K562 (cell line): Measurements from ENCODE around the gene DDX55. TPM values are rescaled to one million over a fixed set of nuclear protein-coding genes. Genes with fewer than 3 reads are reported as not detected.
A peak's percentile ranks its signal among the peaks of the same experiment; 100 is the strongest.

ENCODE experiments used
- ARID4B ChIP-seq: sonication (generic); formaldehyde crosslinking; IDR thresholded peaks from 2 replicates; pipeline ENCODE4 v1.8.0; 2022; ENCODE audit warnings: mild to moderate bottlenecking, missing genetic modification reagents
- BRD4 ChIP-seq: fragments of 200-600 bp; sonication (generic); IDR thresholded peaks from 2 replicates; pipeline ENCODE4 v1.6.1; 2017; ENCODE audit warnings: inconsistent platforms
- BRD9 ChIP-seq: fragments of 450-650 bp; IDR thresholded peaks from 2 replicates; pipeline ENCODE4 v1.6.1; 2018; ENCODE audit warnings: low read depth; ENCODE audit not compliant: partially characterized antibody
- CHD2 ChIP-seq: IDR thresholded peaks from 2 replicates; pipeline ENCODE4 v1.6.1; 2011; ENCODE audit warnings: low read depth, low read length
- CXXC5 ChIP-seq: fragments of 250-450 bp; sonication (Bioruptor Pico); IDR thresholded peaks from 2 replicates; pipeline ENCODE4 v1.8.0; 2022; ENCODE audit warnings: inconsistent platforms, mild to moderate bottlenecking, moderate library complexity
- GATAD2A ChIP-seq: fragments of 450-650 bp; IDR thresholded peaks from 2 replicates; pipeline ENCODE4 v1.6.1; 2017
- HDAC6 ChIP-seq: IDR thresholded peaks from 2 replicates; pipeline ENCODE4 v1.6.1; 2012; ENCODE audit warnings: low read depth, mild to moderate bottlenecking, control low read depth, inconsistent platforms, low read length, moderate library complexity
- HNRNPK ChIP-seq: fragments of 200-400 bp; formaldehyde crosslinking; IDR thresholded peaks from one replicate; pipeline ENCODE4 v1.6.1; 2018; ENCODE audit warnings: mild to moderate bottlenecking, low read depth, low read length; ENCODE audit not compliant: poor library complexity, severe bottlenecking
- KLF6 ChIP-seq: fragments of 250-450 bp; sonication (Bioruptor Pico); IDR thresholded peaks from 2 replicates; pipeline ENCODE4 v1.4.0; 2020; ENCODE audit warnings: mild to moderate bottlenecking, moderate library complexity, borderline replicate concordance
- PHF8 ChIP-seq: fragments of 200-600 bp; sonication (generic); IDR thresholded peaks from 2 replicates; pipeline ENCODE4 v1.6.1; 2012; ENCODE audit warnings: mixed run types, mild to moderate bottlenecking, inconsistent platforms, low read length, moderate library complexity, borderline replicate concordance
- POLR2H ChIP-seq: IDR thresholded peaks from 2 replicates; pipeline ENCODE4 v1.6.1; 2016; ENCODE audit warnings: missing genetic modification characterization, low read depth, mild to moderate bottlenecking, control low read depth, missing compliant biosample characterization, moderate library complexity
- RBM17 ChIP-seq: fragments of 200-400 bp; formaldehyde crosslinking; IDR thresholded peaks from 2 replicates; pipeline ENCODE4 v1.6.1; 2017; ENCODE audit warnings: low read depth, mild to moderate bottlenecking, low read length, borderline replicate concordance
- RFX5 ChIP-seq: IDR thresholded peaks from 2 replicates; pipeline ENCODE4 v1.6.1; 2011; ENCODE audit warnings: low read depth, mild to moderate bottlenecking, improper control_type of control experiment, low read length
- THRA ChIP-seq: fragments of 450-650 bp; IDR thresholded peaks from 2 replicates; pipeline ENCODE4 v1.6.1; 2017; ENCODE audit warnings: mild to moderate bottlenecking, moderate library complexity
- TOE1 ChIP-seq, 2 experiments: fragments of 450-650 bp in 1 of 2; sonication (generic) in 1 of 2; formaldehyde crosslinking in 1 of 2; IDR thresholded peaks; 2 replicates each; pipeline versions ENCODE4 v1.7.1 to v1.8.0; 2016 to 2022; ENCODE audit warnings: borderline replicate concordance in 2 of 2, mild to moderate bottlenecking in 2 of 2, antibody characterized with exemption in 1 of 2, inconsistent platforms in 1 of 2, low read depth in 1 of 2, missing genetic modification reagents in 1 of 2, moderate library complexity in 1 of 2
- TSC22D4 ChIP-seq: fragments of 450-650 bp; IDR thresholded peaks from 2 replicates; pipeline ENCODE4 v1.6.1; 2016; ENCODE audit warnings: missing genetic modification characterization, missing biosample characterization, control low read depth
- YBX1 ChIP-seq: fragments of 450-650 bp; IDR thresholded peaks from 2 replicates; pipeline ENCODE4 v1.7.1; 2016; ENCODE audit warnings: mild to moderate bottlenecking
- ZBTB2 ChIP-seq: fragments of 450-650 bp; IDR thresholded peaks from 2 replicates; pipeline ENCODE4 v1.6.1; 2016; ENCODE audit warnings: antibody characterized with exemption
- ZNF282 ChIP-seq: sonication (generic); formaldehyde crosslinking; IDR thresholded peaks from 2 replicates; pipeline ENCODE4 v1.8.1; 2023; ENCODE audit warnings: missing genetic modification reagents
- ZNF347 ChIP-seq: fragments of 450-650 bp; formaldehyde crosslinking; IDR thresholded peaks from 2 replicates; pipeline ENCODE4 v1.4.0; 2020; ENCODE audit warnings: low read depth, mild to moderate bottlenecking, moderate library complexity
- polyA plus RNA-seq, 8 experiments: library from polyadenylated mRNA; depleted of rRNA in 4 of 8; stranded (reverse) in 5 of 8; unstranded in 3 of 8; fragments of >200 nt; fragmentation: Nextera tagmentation in 2 of 8; fragmentation: Illumina TruSeq in 1 of 8; extraction: Ambion mirVana in 2 of 8; extraction: Trizol in 1 of 8; gene quantifications; 2 replicates each; pipeline versions ENCODE4 v1.2.1 to v1.2.3, GENCODE V29; 2011 to 2014; ENCODE audit warnings: inconsistent platforms in 1 of 8, missing spikeins in 1 of 8
- total RNA-seq, 7 experiments: library from RNA; depleted of rRNA in 6 of 7; stranded (reverse); fragments of >200 nt in 6 of 7; fragmentation: Illumina TruSeq in 2 of 7; extraction: Trizol in 2 of 7; gene quantifications; 2 replicates each; pipeline versions ENCODE4 v1.2.1 to v1.2.3, GENCODE V29; 2011 to 2021; ENCODE audit warnings: low replicate concordance in 1 of 7

DDX55 gene
- total and polyA plus RNA-seq, 9 of the 15 experiments (the other 6 are each of a cell fraction or from before 2014, with no cell fraction given) = 10.6 to 71.0 (median 60.9) TPM

GRCh38 chr12:123601602-123602489, at the start of gene DDX55 (continued):
- TF ChIP-seq RBM17 (no peak), CHD2 (no peak), TOE1 (IDR thresholded peaks at IDR 0.05; ENCODE audit: borderline replicate concordance) (peak; percentile 92), TOE1 (CRISPR knock-in tag; IDR thresholded peaks at IDR 0.05; ENCODE audit: borderline replicate concordance, low read depth) (peak; percentile 28; the same call in 1 of the 2 replicates), ZBTB2 (no peak), ZNF347 (CRISPR knock-in tag) (no peak), ARID4B (CRISPR knock-in tag) (peak; percentile 99), BRD9 (peak; percentile 78), THRA (no peak), HDAC6 (no peak), POLR2H (tag) (peak; percentile 64; the same call in 1 of the 2 replicates), ZNF282 (CRISPR knock-in tag) (peak; percentile 98), CXXC5 (peak; percentile 97), BRD4 (peak; percentile 73), GATAD2A (0 out of 2 replicates have a peak, but pooled peaks have one; percentile 67), TSC22D4 (no peak), RFX5 (no peak), KLF6 (0 out of 2 replicates have a peak, but pooled peaks have one; percentile 30), PHF8 (peak; percentile 94), HNRNPK (no peak), YBX1 (no peak)
